MM.1S (cell line): ENCODE measurements around the gene OLFML2A.

Experiments
- CTCF ChIP-seq: fragments of 300-600 bp; sonication (generic); IDR thresholded peaks from 2 replicates; pipeline ENCODE4 v1.5.1; 2016; ENCODE audit warnings: antibody characterized with exemption, low read length, mixed read lengths
- EZH2 ChIP-seq: fragments of 300-600 bp; sonication (generic); optimal IDR thresholded peaks from 2 replicates; pipeline ENCODE3; 2017; ENCODE audit warnings: low read depth, mild to moderate bottlenecking, antibody characterized with exemption, low read length, mixed read lengths
- EZH2phosphoT487 ChIP-seq: fragments of 300-600 bp; sonication (generic); IDR thresholded peaks from 2 replicates; pipeline ENCODE4 v1.6.1; 2018; ENCODE audit warnings: antibody characterized with exemption, low read length

- TF ChIP-seq EZH2phosphoT487: no peak
- TF ChIP-seq EZH2: no peak
- no peak for TF ChIP-seq CTCF
These were observed 66.6 kb downstream of the OLFML2A start for GRCh38 chr9:124843456-124844034.
